NCI-H1048 (cell line): ENCODE data around the gene TTL.
"Not testable (repeated sequence)": the region's sequence is repeated elsewhere in the genome, so short reads cannot be mapped to it uniquely, and the experiment has no call there.

Experiments used
- DNase-seq: peaks from one replicate; lab custom pipeline; 2025; lab: John Stamatoyannopoulos, UW

Gene TTL

GRCh38 chr2:112520234-112520783 is 38.4 kb downstream of the TTL start:
- DNase-seq: no peak

- DNase-seq: no peak
These were observed 41.4 kb downstream of the TTL start for GRCh38 chr2:112523291-112523777.

- not testable (repeated sequence) for DNase-seq
These were observed 42.3 kb downstream of the TTL start for GRCh38 chr2:112524276-112524675.

- DNase-seq: no peak
These were observed 46.6 kb downstream of the TTL start for GRCh38 chr2:112528541-112528940.

GRCh38 chr2:112529757-112530156 is 47.8 kb downstream of the TTL start:
- no peak for DNase-seq

- DNase-seq: no peak
These were observed 48.8 kb downstream of the TTL start for GRCh38 chr2:112530728-112531127.

GRCh38 chr2:112534826-112535225 is 52.9 kb downstream of the TTL start:
- no peak for DNase-seq

GRCh38 chr2:112536665-112537064 is 54.7 kb downstream of the TTL start:
- DNase-seq: not testable (repeated sequence)

GRCh38 chr2:112539306-112539705 is 57.4 kb downstream of the TTL start:
- no peak for DNase-seq

- DNase-seq: no peak
These were observed 59.0 kb downstream of the TTL start for GRCh38 chr2:112540906-112541305.

GRCh38 chr2:112541315-112542122 is 59.6 kb downstream of the TTL start:
- no peak for DNase-seq

- DNase-seq: peak; percentile 40
These were observed 60.4 kb downstream of the TTL start, which contains the start of gene POLR1B for GRCh38 chr2:112542123-112542983. TSS of gene POLR1B (plus strand) at chr2:112542465. CDS start at chr2:112542495, 30 bp downstream.

GRCh38 chr2:112542984-112543661 is 61.2 kb downstream of the TTL start:
- DNase-seq: no peak

- no peak for DNase-seq
These were observed 65.4 kb downstream of the TTL start for GRCh38 chr2:112547333-112547732.

GRCh38 chr2:112548980-112549379 is 67.0 kb downstream of the TTL start:
- DNase-seq: no peak

- DNase-seq: no peak
These were observed 84.1 kb downstream of the TTL start for GRCh38 chr2:112566104-112566503.

- DNase-seq: not testable (repeated sequence)
These were observed 84.6 kb downstream of the TTL start for GRCh38 chr2:112566508-112566907.

GRCh38 chr2:112572005-112572404 is 90.0 kb downstream of the TTL start:
- no peak for DNase-seq

- DNase-seq: no peak
These were observed 95.8 kb downstream of the TTL start for GRCh38 chr2:112577756-112578155.

GRCh38 chr2:112579241-112579640 is 97.3 kb downstream of the TTL start:
- DNase-seq: no peak

- no peak for DNase-seq
These were observed 98.1 kb downstream of the TTL start for GRCh38 chr2:112580084-112580483.

- no peak for DNase-seq
These were observed 100.4 kb downstream of the TTL start for GRCh38 chr2:112582314-112582746.
